Right renal cortex interstitium (tissue), 3 donors: ENCODE measurements around the gene DDX5. TPM values are rescaled to one million over a fixed set of nuclear protein-coding genes. Genes with fewer than 3 reads are reported as not detected.
A peak's percentile ranks its signal among the peaks of the same experiment; 100 is the strongest.

ENCODE experiments used
- DNase-seq, 3 donors: peaks; one replicate each; pipeline ENCODE4 v3.0.0-alpha.2; 2013; ENCODE audit warnings: low read depth in 3 of 3, low spot score in 2 of 3
- polyA plus RNA-seq, 3 donors: library from polyadenylated mRNA; unstranded; fragments of 120-200 nt; gene quantifications; one replicate each; pipeline ENCODE4 v1.2.1, GENCODE V29; 2013; ENCODE audit not compliant: insufficient read length in 3 of 3

DDX5 gene
- polyA plus RNA-seq = 100 to 1,000 TPM; 758 to 936 (median 903) TPM

DNA sequence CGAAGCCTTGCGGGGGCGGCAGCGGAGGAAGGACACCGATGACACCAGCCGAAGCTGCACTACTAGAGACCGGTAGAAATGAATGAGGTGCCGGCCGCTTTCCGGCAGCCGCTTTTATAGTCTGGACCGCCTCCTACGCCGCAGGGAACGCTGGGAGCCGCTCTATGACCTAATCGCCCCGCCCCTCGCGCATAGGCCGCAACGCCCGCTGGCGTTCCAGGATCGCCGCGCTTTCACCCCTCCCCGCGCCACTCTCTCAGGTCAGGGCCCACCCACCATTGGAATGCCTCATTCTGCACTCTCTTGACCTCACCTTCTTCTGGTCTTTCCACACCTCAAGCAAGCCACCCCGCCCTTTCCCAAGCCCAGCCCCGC lies at the start of gene DDX5:
TSS of gene DDX5 (minus strand) at position 89 of the 375 bp plus-strand sequence. CDS start 170 bp downstream, outside the sequence.
- peak; percentile 90 to 94 (median 93) for DNase-seq

DNA sequence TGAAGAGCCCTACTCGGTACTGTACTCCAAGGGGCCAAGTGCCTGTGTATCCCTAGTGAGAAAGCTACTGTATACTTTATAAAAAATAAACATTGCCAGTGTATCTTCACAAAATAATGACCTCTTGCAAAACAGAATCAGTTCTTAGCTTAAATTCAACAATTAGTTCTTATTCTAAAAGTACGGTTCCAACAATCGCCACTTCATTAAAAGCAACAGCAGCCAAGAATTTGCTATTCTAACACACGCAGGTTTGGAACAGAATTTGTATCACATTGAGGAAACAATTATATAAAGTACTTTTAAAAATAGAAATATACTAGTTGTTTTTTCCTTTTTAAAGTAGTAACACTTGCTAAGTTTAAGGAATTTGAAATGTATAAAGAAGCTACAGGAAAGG lies 49.2 kb upstream of the DDX5 start:
- no peak for DNase-seq

DNA sequence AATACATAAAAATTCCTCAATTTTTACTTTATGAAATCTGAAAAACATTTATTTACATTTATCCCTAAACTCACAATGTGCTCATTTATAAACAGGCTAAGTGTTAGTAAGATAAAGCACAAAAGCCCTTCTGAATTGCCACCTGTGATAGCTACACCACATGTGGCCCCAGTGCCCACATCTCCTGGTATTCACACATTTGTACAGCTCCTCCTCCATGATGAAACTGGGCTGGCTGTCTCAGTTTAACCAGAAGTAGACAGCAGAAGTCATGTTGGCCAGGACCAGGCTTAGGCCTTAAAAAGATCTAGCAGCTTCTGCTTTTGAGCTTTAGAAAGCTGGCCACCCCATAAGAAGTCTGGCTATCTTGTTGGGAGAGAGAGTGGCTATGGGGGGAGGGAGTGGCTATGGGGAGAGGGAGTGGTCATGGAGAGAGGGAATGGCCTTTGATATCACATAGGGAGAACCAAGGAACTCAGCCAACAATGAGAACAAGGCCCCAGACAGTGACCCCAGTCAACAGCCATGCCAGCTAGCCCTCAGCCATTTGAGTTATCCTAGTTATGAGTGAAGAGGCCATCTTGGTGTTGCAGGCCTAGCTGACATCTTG lies 48.0 kb upstream of the DDX5 start:
- DNase-seq = no peak

DNA sequence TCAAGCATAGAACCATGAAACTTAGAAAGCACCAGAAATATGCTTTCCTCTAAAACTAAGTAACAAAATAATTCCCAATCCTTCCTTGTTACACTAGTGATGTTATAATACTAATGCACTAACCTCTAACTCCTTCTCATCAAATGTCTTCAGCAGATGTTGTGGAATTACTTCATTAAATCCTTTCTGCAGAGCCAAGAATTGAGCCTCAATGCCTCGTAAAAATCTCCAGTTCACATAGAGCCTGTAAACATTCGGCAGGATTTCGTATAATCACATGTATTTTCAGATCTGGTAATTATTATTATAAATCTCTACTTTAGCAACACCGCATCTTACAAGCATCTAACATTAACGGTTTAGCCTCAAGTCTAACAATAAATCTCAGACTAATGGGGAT lies 45.4 kb upstream of the DDX5 start:
- DNase-seq = no peak

DNA sequence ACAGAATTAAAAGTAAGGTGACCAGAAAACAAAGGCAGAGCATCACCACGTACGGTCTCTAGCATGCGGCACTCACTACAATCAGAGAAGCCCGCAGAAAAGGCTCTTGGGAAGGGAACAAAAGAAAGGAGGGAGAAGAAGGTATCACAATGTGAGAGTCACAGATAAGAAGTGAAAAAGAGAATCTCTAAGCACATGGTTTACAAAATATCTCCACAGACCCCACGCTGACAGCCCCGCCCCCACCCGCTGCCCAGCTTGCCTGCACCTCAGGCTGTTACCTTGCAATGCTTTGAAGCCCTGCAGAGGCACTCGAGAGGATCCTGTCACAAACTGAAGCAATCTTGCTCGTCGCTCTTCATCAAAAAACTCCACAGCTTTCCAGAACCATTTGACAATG lies 41.2 kb upstream of the DDX5 start:
- DNase-seq = no peak

- no peak for DNase-seq
Observed at GRCh38 chr17:64546716-64547115, 40.6 kb upstream of the DDX5 start.

GRCh38 chr17:64544742-64545141 lies 38.7 kb upstream of the DDX5 start:
- no peak for DNase-seq

- DNase-seq = no peak
Observed at GRCh38 chr17:64540118-64540776, 34.2 kb upstream of the DDX5 start.

DNA sequence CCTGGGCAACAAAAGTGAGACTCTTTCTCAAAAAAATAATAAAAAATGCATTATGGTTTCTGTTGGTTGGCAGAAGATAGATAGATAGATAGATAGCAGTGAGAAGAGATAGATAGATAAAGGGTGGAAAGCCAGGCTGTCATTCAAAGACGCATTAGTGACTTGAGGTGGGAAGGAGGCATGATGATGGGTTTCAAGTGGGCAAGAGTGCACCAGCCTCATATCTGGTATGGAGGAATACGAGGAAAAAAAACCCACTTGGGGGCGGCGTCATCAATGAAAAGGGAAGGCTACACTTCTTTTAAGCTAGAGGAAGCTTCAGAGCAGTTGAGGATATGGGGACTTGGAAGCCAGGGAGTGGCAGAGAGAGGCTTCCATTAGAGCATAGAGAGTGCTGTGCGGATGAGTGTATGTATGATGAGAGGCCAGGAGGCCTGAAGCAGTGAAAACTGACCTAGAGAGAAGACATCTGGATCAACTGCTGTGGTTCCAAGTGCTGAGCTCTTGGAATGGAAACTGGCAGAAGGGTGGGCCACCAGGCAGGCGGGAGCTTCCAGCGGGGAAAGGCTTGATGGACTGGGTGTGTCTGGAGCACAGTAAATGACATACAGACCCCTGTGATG lies 32.5 kb upstream of the DDX5 start:
- no peak for DNase-seq

DNA sequence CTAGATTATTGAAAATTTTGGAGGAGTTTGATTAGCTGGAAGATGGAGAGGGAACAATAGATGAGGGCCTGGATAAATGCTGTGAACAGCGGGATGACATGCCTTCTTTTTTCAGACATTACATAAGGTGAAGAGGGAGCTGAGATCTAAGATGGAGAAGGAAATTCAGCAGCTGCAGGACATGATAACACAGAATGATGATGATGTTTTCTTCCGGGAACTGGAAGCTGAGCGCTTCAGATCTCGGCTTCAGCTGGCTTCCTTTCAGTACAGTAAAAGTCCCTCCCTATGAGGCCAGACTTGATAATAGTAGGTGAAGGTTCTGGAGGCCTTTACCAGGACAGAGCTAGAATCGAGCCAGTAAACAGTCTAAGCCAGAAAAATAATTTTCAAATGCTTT lies 31.4 kb upstream of the DDX5 start:
- DNase-seq = no peak

GRCh38 chr17:64536913-64537312 lies 30.8 kb upstream of the DDX5 start:
- DNase-seq = no peak

DNA sequence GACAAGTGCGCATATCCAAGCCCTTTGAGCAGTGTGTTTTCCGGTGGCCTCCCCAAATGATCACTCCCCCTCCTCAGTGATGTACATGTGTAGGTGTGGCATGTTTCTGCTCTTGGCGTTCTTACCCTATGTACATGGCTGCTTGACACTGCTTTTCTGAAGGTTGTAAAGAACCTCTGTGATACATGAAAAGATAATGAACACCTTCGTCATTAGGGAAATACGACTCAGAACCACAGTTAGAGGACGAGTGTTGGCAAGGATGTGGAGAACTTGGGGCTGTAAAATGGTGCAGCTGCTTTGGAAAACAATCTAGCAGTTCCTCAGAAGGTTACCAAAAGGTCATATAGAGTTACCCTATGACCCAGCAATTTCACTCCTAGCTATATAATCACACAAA lies 29.3 kb upstream of the DDX5 start:
- DNase-seq = no peak

GRCh38 chr17:64534187-64534586 lies 28.1 kb upstream of the DDX5 start:
- no peak for DNase-seq

DNA sequence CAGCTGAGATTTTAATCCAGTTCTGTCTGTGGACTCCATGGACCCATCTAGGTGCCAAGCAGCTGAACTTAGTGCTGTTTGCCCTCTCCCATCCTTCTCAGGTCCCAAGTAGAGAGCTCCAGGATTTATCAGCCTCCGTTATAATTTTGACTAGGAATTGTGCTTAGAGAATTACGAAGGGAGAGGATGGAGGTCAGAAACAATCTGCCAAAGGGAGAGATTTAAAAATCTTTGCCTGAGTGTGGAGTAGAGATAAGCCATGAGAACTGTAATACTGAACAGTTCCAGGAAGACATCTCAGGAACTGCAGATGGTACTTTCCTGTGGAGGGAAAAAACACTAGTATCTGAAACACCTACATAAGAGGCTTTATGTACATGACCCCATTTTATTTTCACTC lies 27.7 kb upstream of the DDX5 start:
- no peak for DNase-seq

DNA sequence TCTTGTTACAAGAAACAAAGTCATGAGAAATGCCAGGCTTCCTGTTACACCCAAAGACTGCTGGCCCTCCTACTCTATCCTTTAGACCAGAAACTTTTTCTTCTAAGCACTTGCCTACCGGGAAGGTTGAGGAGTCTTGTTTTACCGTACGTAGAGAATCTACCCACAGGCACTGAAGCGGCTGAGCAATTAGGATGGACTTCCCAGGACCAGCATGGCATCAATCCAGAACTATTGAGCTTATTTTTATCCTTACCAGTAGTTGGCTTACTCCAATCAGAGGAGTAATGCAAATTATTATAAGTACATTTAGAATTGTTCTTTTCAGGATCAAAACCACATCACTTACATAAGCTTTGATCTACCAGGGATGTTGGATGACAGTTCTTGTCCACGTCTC lies 26.3 kb upstream of the DDX5 start:
- no peak for DNase-seq

GRCh38 chr17:64531955-64532371 lies 25.9 kb upstream of the DDX5 start:
- DNase-seq = no peak

DNA sequence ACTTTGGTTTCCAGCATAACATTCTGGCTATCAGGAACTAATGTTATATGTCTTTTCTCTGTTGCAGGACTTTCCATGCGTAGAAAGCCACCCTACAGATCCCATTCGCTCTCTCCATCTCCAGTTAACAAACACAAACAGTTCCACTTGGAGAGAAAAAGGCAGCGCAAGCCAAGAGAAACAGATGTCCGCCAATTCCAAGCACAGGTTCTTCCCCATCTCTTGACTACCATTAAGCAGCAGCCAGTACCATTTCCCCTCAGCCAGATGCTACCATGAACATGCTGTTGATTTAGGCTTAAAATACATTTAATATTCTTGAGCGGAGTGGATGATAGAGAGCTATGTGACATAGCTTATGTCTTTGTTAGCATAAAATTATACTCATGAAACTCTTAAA lies 23.1 kb upstream of the DDX5 start:
- DNase-seq = no peak

DNA sequence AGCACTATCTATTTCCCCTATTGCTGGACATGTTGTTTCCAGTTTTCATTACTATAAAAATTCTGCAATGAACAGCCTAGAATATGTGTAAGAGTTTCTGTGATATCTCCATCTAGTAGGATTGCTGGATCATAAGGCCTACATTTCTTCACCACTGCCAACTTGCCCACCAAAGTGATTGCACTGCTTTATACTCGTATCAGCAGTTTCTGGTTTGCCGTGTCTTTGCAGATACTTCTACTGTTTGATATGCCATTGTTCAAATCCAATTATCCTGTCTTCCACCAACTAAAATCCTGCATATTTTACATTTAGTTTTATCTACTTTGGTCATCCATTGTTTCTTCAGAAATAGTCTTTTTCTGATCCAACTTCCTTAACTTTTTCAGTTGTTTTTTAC lies 21.8 kb upstream of the DDX5 start:
- no peak for DNase-seq

GRCh38 chr17:64520359-64520758 lies 14.3 kb upstream of the DDX5 start:
- no peak for DNase-seq

GRCh38 chr17:64519601-64520000 lies 13.5 kb upstream of the DDX5 start:
- DNase-seq = no peak

DNA sequence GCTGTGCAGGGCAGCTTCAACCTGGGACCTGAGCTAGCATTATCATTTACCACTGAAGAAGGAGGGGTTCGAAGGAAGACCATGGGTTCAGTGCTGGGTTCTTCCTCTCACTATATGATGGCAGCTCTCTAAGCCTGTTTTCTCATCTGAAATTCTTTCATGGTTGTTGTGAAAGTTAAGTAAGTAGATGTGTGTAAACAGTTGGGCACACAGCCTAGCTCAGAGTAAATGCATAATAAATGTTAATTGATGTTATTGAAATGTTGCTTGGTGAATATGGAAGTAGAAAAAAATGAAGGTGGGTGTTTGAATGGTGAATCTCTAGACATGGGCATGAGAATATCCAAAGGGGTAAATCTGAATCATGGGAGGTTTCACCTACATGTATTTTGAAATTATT lies 9.7 kb upstream of the DDX5 start:
- DNase-seq = no peak

DNA sequence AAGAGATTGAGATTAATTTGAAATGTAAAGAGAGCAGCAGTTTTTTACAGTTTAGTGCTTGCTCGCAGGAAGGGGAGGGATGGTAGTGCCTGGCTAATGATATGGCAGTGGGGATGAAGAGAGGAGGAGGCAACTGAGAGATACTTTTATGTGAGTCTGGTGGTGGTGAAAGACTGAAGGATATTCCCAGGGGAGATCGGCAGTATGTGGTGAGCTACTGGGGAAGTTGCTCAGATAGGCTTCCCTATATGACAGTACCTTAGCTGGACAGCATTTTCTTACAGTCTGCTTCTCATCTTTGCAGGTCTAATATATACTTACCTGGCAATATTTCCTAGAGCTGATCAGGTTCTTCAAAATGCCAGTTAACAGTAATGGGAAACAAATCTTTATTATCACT lies 9.3 kb upstream of the DDX5 start:
- no peak for DNase-seq
